GM12873 (cell line): ENCODE measurements around the gene CCDC106.

Experiments
- CTCF ChIP-seq: IDR thresholded peaks from 2 replicates; pipeline ENCODE4 v1.5.1; 2012; ENCODE audit warnings: low read depth, mild to moderate bottlenecking, moderate library complexity, low read length, control low read depth; ENCODE audit not compliant: insufficient read depth; ENCODE audit errors: missing control alignments

CCDC106 gene

GRCh38 chr19:55643003-55643886, 4.8 kb upstream of the CCDC106 start, which contains the start of gene ZNF581:
Gene ZNF581, plus strand, starts transcription at chr19:55643649. Its CDS starts 923 bp downstream, at chr19:55644572.
- TF ChIP-seq CTCF: no peak

GRCh38 chr19:55643887-55644176, 4.2 kb upstream of the CCDC106 start:
- TF ChIP-seq CTCF: no peak

- TF ChIP-seq CTCF: no peak
Observed at GRCh38 chr19:55644191-55644833, 3.7 kb upstream of the CCDC106 start.

GRCh38 chr19:55644842-55645511, 3.0 kb upstream of the CCDC106 start:
- no peak for TF ChIP-seq CTCF

GRCh38 chr19:55645512-55645881, 2.5 kb upstream of the CCDC106 start:
- TF ChIP-seq CTCF: no peak

- no peak for TF ChIP-seq CTCF
Observed at GRCh38 chr19:55646889-55647731, 902 bp upstream of the CCDC106 start.
